Heart right ventricle (tissue), 16 donors: Measurements from ENCODE around the gene SLC16A14. TPM values are rescaled to one million over a fixed set of nuclear protein-coding genes. Genes with fewer than 3 reads are reported as not detected.

Experiments used
- ATAC-seq, 8 donors: fragments of 200-7000 bp; cut with Tn5 transposase; one replicate each; pipeline ENCODE4 v1.9.1; 2020; ENCODE audit warnings: mild to moderate bottlenecking in 8 of 8, moderate library complexity in 8 of 8, moderate number of reproducible peaks in 1 of 8
- DNase-seq, 2 donors: peaks; one replicate each; pipeline ENCODE4 v3.0.0-alpha.2; 2020
- H3K27ac ChIP-seq, 10 donors: fragments of 200-600 bp; sonication (generic) in 2 of 10; one replicate each; pipeline versions ENCODE4 v1.5.0 to v1.8.0; 2020 to 2022; ENCODE audit warnings: mild to moderate bottlenecking in 3 of 10
- H3K27me3 ChIP-seq, 7 donors: fragments of 200-600 bp; one replicate each; pipeline ENCODE4 v1.8.0; 2021 to 2022; ENCODE audit warnings: mild to moderate bottlenecking in 2 of 7
- H3K36me3 ChIP-seq, 9 donors: fragments of 200-600 bp; sonication (generic) in 1 of 9; one replicate each; pipeline versions ENCODE4 v1.5.0 to v1.8.0; 2020 to 2022; ENCODE audit warnings: mild to moderate bottlenecking in 2 of 9
- H3K4me1 ChIP-seq, 9 donors: fragments of 200-600 bp; sonication (generic) in 1 of 9; one replicate each; pipeline versions ENCODE4 v1.5.0 to v1.8.0; 2020 to 2022; ENCODE audit warnings: mild to moderate bottlenecking in 4 of 9
- H3K4me3 ChIP-seq, 10 donors: fragments of 200-600 bp; sonication (generic) in 2 of 10; one replicate each; pipeline versions ENCODE4 v1.5.0 to v1.8.0; 2020 to 2022; ENCODE audit warnings: mild to moderate bottlenecking in 7 of 10, moderate library complexity in 2 of 10
- H3K9me3 ChIP-seq, 11 donors: fragments of 200-600 bp in 10 of 11; sonication (generic) in 2 of 11; one replicate each; pipeline versions ENCODE4 v1.5.0 to v1.8.0; 2013 to 2022; ENCODE audit warnings: mild to moderate bottlenecking in 2 of 11, control low read depth in 1 of 11, moderate library complexity in 1 of 11
- CTCF ChIP-seq, 9 donors: fragments of 200-600 bp; sonication (generic) in 2 of 9; IDR thresholded peaks; one replicate each; pipeline versions ENCODE4 v1.5.0 to v1.8.0; 2021 to 2022; ENCODE audit warnings: antibody characterized with exemption in 9 of 9, mild to moderate bottlenecking in 5 of 9, moderate library complexity in 1 of 9
- WGBS, 2 donors: extraction: QIAGEN DNeasy Blood & Tissue Kit; methylation state at CpG; one replicate each; pipeline ENCODE4 v1.1.7; 2013; ENCODE audit warnings: inconsistent platforms in 1 of 2; 5-methylcytosine and 5-hydroxymethylcytosine counted together
- intact Hi-C, 10 donors: fragments of 100-400 bp; cut with DNase I; formaldehyde crosslinking; loops; one replicate each; pipeline versions ENCODE4 v1.11.1 to v1.14.2; 2022
- polyA plus RNA-seq, 2 donors: library from polyadenylated mRNA; stranded (reverse); fragments of 200-250 nt; gene quantifications; one replicate each; pipeline ENCODE4 v1.2.3, GENCODE V29; 2013
- total RNA-seq, 10 donors: library from RNA; stranded (reverse); fragmentation: NEBNext Ultra II Directional in 3 of 10; extraction: Animal tissue kit (Norgen Biotek cat#: 25700) in 3 of 10; gene quantifications; one replicate each; pipeline versions ENCODE4 v1.2.1 to v1.2.4, GENCODE V29; 2021 to 2023
- donor health status: Arrhythmogenic right ventricular cardiomyopathy.
- donor health status: ischemic (EF 13 %, LVEDD 7.1; RV severe dilation, severe dysfunction).
- donor health status: healthy with polysubstance abuse.
- donor health status: DM: no; HTN: yes; CAD: no.
- donor health status: DM: no; HTN: no; CAD: no.
- donor health status: ischemic (EF 25% LVEDD 6.9; RV normal size, moderate dysfunction).
- donor health status: ischemic (EF 25% LVEDD 5.7; RV mildly dilated, moderate dysfunction).
- donor health status: healthy.
- donor health status: DM: yes; HTN: yes; CAD: no.
- donor health status: Ischemic cardiomyopathy.
- donor health status: ischemic (EF 35%, LVEDD 5.7; RV mildly dilated, moderate dysfunction).
- donor health status: nonischemic (EF 11% LVEDD 7.7; RV severe dilation, severe dysfunction).
- donor health status: DM: yes; HTN: yes; CAD: no.
- donor health status: PGD.
- donor health status: ischemic (EF 29% LVEDD 5.4; RV normal size, mild dysfunction).
- donor health status: nonischemic (EF 23%, LVEDD 6.1; RV moderate dilation, normal function).

The SLC16A14 gene
- total and polyA plus RNA-seq, 12 donors: 0.87 to 4.8 (median 3.2) TPM

GRCh38 chr2:230050136-230050535 lies 18.6 kb downstream of the SLC16A14 start:
- DNase-seq (no peak), ATAC-seq (peak in 1 of 8 donors; percentile 48)
- Histone ChIP-seq H3K4me3 (no peak overlapping the region), H3K9me3 (no peaks in the 10 kb centered on the region), H3K27ac (peak overlapping the region in 3 of 10 donors; percentile 19 to 61 (median 30)), H3K4me1 (peaks cover 0 to 15% (median 9%) of the 10 kb centered on the region in 9 donors), H3K36me3 (peaks cover 0 to 20% (median 0%) of the 10 kb centered on the region in 9 donors), H3K27me3 (no peaks in the 10 kb centered on the region)
- no peak for TF ChIP-seq CTCF (IDR thresholded peaks at IDR 0.05)
- intact Hi-C loops: no loop called here
- WGBS, 2 donors: 49 to 50% methylated on average over 3 of the region's 3 CpGs

- TF ChIP-seq CTCF (IDR thresholded peaks at IDR 0.05): no peak
Measured at GRCh38 chr2:230048010-230048671, 20.6 kb downstream of the SLC16A14 start.

GRCh38 chr2:230046491-230046890 lies 22.2 kb downstream of the SLC16A14 start:
- DNase-seq (no peak), ATAC-seq (peak in 1 of 8 donors; percentile 24)
- Histone ChIP-seq H3K27ac (no peak overlapping the region), H3K9me3 (peaks cover 0 to 4% (median 0%) of the 10 kb centered on the region in 11 donors), H3K4me3 (no peak overlapping the region), H3K36me3 (peaks cover 0 to 15% (median 0%) of the 10 kb centered on the region in 9 donors), H3K4me1 (peaks cover 0 to 15% (median 7%) of the 10 kb centered on the region in 9 donors), H3K27me3 (no peaks in the 10 kb centered on the region)
- no peak for TF ChIP-seq CTCF (IDR thresholded peaks at IDR 0.05)
- WGBS, 2 donors: 97% methylated on average over 16 of the region's 16 CpGs
- intact Hi-C loops: no loop called here

More at GRCh38 chr2:230048010-230048671, 20.6 kb downstream of the SLC16A14 start:
- 94 to 95% methylated on average over 4 of the region's 4 CpGs for WGBS, 2 donors
- peaks cover 0 to 15% (median 0%) of the 10 kb centered on the region in 9 donors for H3K36me3 ChIP-seq
- intact Hi-C loops: no loop called here
- H3K27ac ChIP-seq: no peak overlapping the region
- H3K4me3 ChIP-seq: no peak overlapping the region
- H3K27me3 ChIP-seq: no peaks in the 10 kb centered on the region
- ATAC-seq (no peak), DNase-seq (no peak)
- H3K9me3 ChIP-seq: no peaks in the 10 kb centered on the region
- H3K4me1 ChIP-seq: peaks cover 0 to 15% (median 7%) of the 10 kb centered on the region in 9 donors

- H3K36me3 ChIP-seq: peaks cover 0 to 15% (median 0%) of the 10 kb centered on the region in 9 donors
- DNase-seq: no peak
- no peak for ATAC-seq
- peaks cover 0 to 4% (median 0%) of the 10 kb centered on the region in 11 donors for H3K9me3 ChIP-seq
- intact Hi-C loops: no loop called here
- no peak overlapping the region for H3K27ac ChIP-seq
- no peaks in the 10 kb centered on the region for H3K27me3 ChIP-seq
- no peaks in the 10 kb centered on the region for H3K4me1 ChIP-seq
- no peak for TF ChIP-seq CTCF (IDR thresholded peaks at IDR 0.05)
- no peak overlapping the region for H3K4me3 ChIP-seq
- WGBS, 2 donors: 61 to 65% methylated on average over 2 of the region's 2 CpGs
Measured at GRCh38 chr2:230043461-230043860, 25.3 kb downstream of the SLC16A14 start.
